Esophagus squamous epithelium (tissue), 5 donors: ENCODE results near the gene UBE4A. TPM values are rescaled to one million over a fixed set of nuclear protein-coding genes. Genes with fewer than 3 reads are reported as not detected.

Experiments used
- DNase-seq: peaks from one replicate; lab custom pipeline; 2025; lab: John Stamatoyannopoulos, UW
- H3K27ac ChIP-seq, 4 donors: fragments of 200-600 bp; sonication (generic); one replicate each; pipeline ENCODE4 v1.5.1; 2016 to 2019; ENCODE audit warnings: mild to moderate bottlenecking in 1 of 4
- H3K27me3 ChIP-seq, 4 donors: fragments of 200-600 bp; sonication (generic); 1 replicate in 3 of 4; 2 replicates in 1 of 4; pipeline versions ENCODE4 v1.5.1 to v1.6.0; 2017 to 2021; ENCODE audit warnings: antibody characterized with exemption in 1 of 4
- H3K36me3 ChIP-seq, 3 donors: fragments of 200-600 bp; sonication (generic); one replicate each; pipeline ENCODE4 v1.5.1; 2016 to 2019
- H3K4me1 ChIP-seq, 3 donors: fragments of 200-600 bp; sonication (generic); one replicate each; pipeline ENCODE4 v1.5.1; 2017 to 2019
- H3K4me3 ChIP-seq, 4 donors: fragments of 200-600 bp; sonication (generic); 1 replicate in 3 of 4; 2 replicates in 1 of 4; pipeline ENCODE4 v1.5.1; 2016 to 2019; ENCODE audit warnings: mild to moderate bottlenecking in 2 of 4, moderate library complexity in 1 of 4
- H3K9me3 ChIP-seq, 3 donors: fragments of 200-600 bp; sonication (generic); one replicate each; pipeline ENCODE4 v1.5.1; 2016 to 2019
- CTCF ChIP-seq, 6 experiments: fragments of 450-650 bp in 4 of 6; fragments of 200-600 bp in 2 of 6; sonication (generic) in 2 of 6; IDR thresholded peaks; one replicate each; pipeline ENCODE4 v1.5.1; 2016 to 2019; ENCODE audit warnings: antibody characterized with exemption in 6 of 6, mild to moderate bottlenecking in 4 of 6, moderate library complexity in 4 of 6
- POLR2A ChIP-seq, 4 donors: fragments of 450-650 bp; IDR thresholded peaks; one replicate each; pipeline ENCODE4 v1.6.1; 2017; ENCODE audit warnings: antibody characterized with exemption in 4 of 4, mild to moderate bottlenecking in 4 of 4, moderate library complexity in 3 of 4
- WGBS, 2 donors: methylation state at CpG; one replicate each; pipeline ENCODE4 v1.1.5; 2018; 5-methylcytosine and 5-hydroxymethylcytosine counted together
- intact Hi-C: fragments of 100-400 bp; cut with DNase I; formaldehyde crosslinking; loops from one replicate; pipeline ENCODE4 v1.15.0; 2022
- total RNA-seq, 4 donors: library from RNA; depleted of rRNA; stranded (reverse); fragments of >200 nt; gene quantifications; one replicate each; pipeline ENCODE4 v1.1.0, GENCODE V29; 2016
- donor health status: DM: yes; HTN: yes; CAD: no.

UBE4A gene
- total RNA-seq, 4 donors from 2014 or later = 21.9 to 36.0 (median 33.2) TPM

DNA sequence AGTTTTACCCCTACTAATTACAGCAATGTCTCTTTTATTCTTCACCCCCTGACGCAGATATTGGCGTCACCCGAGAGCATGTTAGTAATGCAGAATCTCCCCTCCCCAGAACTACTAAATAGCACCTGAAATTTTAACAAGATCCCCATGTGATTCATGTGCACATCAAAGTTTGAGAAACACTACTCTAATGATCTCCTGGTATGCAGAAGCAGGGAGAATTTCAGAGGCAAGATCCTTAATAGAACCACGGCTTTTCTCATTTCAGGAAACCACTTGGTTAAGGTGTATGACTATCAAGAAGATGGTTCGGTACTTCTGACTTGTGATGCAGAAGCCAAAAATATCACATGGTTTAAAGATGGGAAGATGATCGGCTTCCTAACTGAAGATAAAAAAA, 9.9 kb upstream of the UBE4A start:
- TF ChIP-seq CTCF (IDR thresholded peaks at IDR 0.05) (no peak), POLR2A (IDR thresholded peaks at IDR 0.05) (no peak)
- Histone ChIP-seq H3K27ac (no peak overlapping the region), H3K4me1 (no peaks in the 10 kb centered on the region), H3K27me3 (peaks cover 0 to 35% (median 0%) of the 10 kb centered on the region in 4 donors), H3K9me3 (no peaks in the 10 kb centered on the region), H3K36me3 (no peaks in the 10 kb centered on the region), H3K4me3 (no peak overlapping the region)
- WGBS, 2 donors = 49 to 67% methylated on average over 6 of the region's 6 CpGs
- intact Hi-C loops = loop anchor here (10.0 kb wide), 1 partner anchor 155 kb away; no protein-coding TSS in a partner anchor
- no peak for DNase-seq

GRCh38 chr11:118353084-118353710, 6.2 kb upstream of the UBE4A start:
- H3K4me1 ChIP-seq = no peaks in the 10 kb centered on the region
- intact Hi-C loops = no loop called here
- no peak overlapping the region for H3K4me3 ChIP-seq
- 9 to 13% methylated on average over 6 of the region's 6 CpGs for WGBS, 2 donors
- H3K27me3 ChIP-seq = peaks cover 0 to 18% (median 0%) of the 10 kb centered on the region in 4 donors
- no peak for DNase-seq
- no peaks in the 10 kb centered on the region for H3K9me3 ChIP-seq
- TF ChIP-seq POLR2A (IDR thresholded peaks at IDR 0.05) = no peak
- peak in 5 of 6 experiments; percentile 28 to 59 (median 53) for TF ChIP-seq CTCF (IDR thresholded peaks at IDR 0.05)
- H3K36me3 ChIP-seq = no peaks in the 10 kb centered on the region
- H3K27ac ChIP-seq = no peak overlapping the region

GRCh38 chr11:118358071-118358470, 1.3 kb upstream of the UBE4A start:
- no peak overlapping the region for H3K27ac ChIP-seq
- no peaks in the 10 kb centered on the region for H3K27me3 ChIP-seq
- WGBS, 2 donors = 42 to 64% methylated on average over 3 of the region's 3 CpGs
- H3K4me3 ChIP-seq = no peak overlapping the region
- H3K4me1 ChIP-seq = peaks cover 11 to 40% (median 11%) of the 10 kb centered on the region in 3 donors
- DNase-seq = no peak
- no peak for TF ChIP-seq CTCF (IDR thresholded peaks at IDR 0.05)
- no peak for TF ChIP-seq POLR2A (IDR thresholded peaks at IDR 0.05)
- no peaks in the 10 kb centered on the region for H3K36me3 ChIP-seq
- intact Hi-C loops = no loop called here
- H3K9me3 ChIP-seq = no peaks in the 10 kb centered on the region

GRCh38 chr11:118364956-118365615, 5.7 kb downstream of the UBE4A start:
- 80 to 85% methylated on average over 3 of the region's 3 CpGs for WGBS, 2 donors
- DNase-seq = no peak
- intact Hi-C loops = no loop called here
- Histone ChIP-seq H3K9me3 (no peaks in the 10 kb centered on the region), H3K4me1 (peaks cover 6 to 54% (median 10%) of the 10 kb centered on the region in 3 donors), H3K36me3 (peaks cover 0 to 70% (median 30%) of the 10 kb centered on the region in 3 donors), H3K4me3 (no peak overlapping the region), H3K27ac (no peak overlapping the region), H3K27me3 (no peaks in the 10 kb centered on the region)
- TF ChIP-seq CTCF (IDR thresholded peaks at IDR 0.05) (no peak), POLR2A (IDR thresholded peaks at IDR 0.05) (no peak)

GRCh38 chr11:118366287-118366686, 6.9 kb downstream of the UBE4A start:
- 54 to 59% methylated on average over 1 of the region's 1 CpG for WGBS, 2 donors
- intact Hi-C loops = no loop called here
- no peak for TF ChIP-seq CTCF (IDR thresholded peaks at IDR 0.05)
- no peak for TF ChIP-seq POLR2A (IDR thresholded peaks at IDR 0.05)
- peaks cover 0 to 82% (median 42%) of the 10 kb centered on the region in 3 donors for H3K36me3 ChIP-seq
- H3K4me1 ChIP-seq = peaks cover 0 to 42% (median 0%) of the 10 kb centered on the region in 3 donors
- no peaks in the 10 kb centered on the region for H3K27me3 ChIP-seq
- H3K27ac ChIP-seq = peak overlapping the region in 3 of 4 donors; percentile 38 to 66 (median 48)
- H3K9me3 ChIP-seq = no peaks in the 10 kb centered on the region
- DNase-seq = no peak
- H3K4me3 ChIP-seq = no peak overlapping the region
